HG02852 (cell line): Measurements from ENCODE around the gene USP24.
A peak's percentile ranks its signal among the peaks of the same experiment; 100 is the strongest.

ENCODE experiments used
- ATAC-seq: cut with Tn5 transposase; IDR thresholded peaks from one replicate; pipeline ENCODE4 v1.9.1; 2021; ENCODE audit warnings: mild to moderate bottlenecking, moderate library complexity; ENCODE audit not compliant: unreplicated experiment

The USP24 gene

GRCh38 chr1:55168353-55168752 is 46.8 kb downstream of the USP24 start:
- ATAC-seq, result no peak

DNA sequence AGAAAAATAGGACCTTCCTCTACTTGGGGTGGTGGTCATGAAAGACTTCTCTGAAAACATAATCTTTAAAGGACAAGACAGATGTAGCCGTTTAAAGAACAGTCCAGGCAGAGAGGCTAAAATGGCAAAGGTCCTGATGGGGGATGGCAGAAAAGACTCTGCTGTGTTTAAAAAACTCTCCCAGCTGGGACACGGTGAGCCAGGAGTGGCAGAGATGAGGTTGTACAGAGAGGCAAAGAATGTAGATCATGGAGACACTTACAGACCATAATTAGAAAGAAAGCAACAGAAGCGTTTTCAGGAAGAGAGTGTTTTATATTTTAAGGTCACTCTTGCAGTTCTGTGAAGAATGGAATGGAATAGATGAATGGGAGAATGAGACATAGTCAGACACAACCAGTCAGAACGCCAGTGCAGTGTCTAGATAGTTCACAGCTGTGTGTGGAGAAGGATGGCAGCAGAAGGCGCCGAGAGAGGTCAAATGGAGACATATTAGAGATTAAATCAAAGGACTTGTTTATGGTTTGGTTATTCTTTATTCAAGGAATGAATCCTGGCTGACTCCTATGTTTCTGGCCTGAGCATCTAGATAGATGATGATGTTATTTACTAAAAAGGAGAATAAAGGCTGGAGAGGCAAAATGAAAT is 47.8 kb downstream of the USP24 start:
- no peak for ATAC-seq

GRCh38 chr1:55164906-55165305 is 50.3 kb downstream of the USP24 start:
- no peak for ATAC-seq

DNA sequence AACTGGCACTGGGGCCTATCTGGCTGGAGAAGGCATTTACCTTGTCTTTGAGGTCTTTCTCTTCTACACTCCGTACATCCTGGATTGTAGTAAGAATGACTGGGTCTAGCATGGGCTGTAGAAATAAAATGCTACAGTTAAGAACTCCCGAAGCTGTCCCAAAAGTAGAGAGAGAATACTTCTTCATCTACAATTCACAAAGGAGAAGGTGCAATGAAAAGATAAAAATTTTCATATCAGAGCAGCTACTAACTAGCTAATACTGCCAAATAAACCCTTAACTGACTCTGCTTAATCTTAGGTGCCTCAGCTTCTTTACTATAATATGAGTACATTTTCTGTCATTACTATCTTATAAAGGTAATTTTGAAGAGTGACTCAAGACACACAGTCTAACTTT is 55.6 kb downstream of the USP24 start:
- ATAC-seq, result no peak

- ATAC-seq, result no peak
Observed at GRCh38 chr1:55156608-55157007, 58.6 kb downstream of the USP24 start.

DNA sequence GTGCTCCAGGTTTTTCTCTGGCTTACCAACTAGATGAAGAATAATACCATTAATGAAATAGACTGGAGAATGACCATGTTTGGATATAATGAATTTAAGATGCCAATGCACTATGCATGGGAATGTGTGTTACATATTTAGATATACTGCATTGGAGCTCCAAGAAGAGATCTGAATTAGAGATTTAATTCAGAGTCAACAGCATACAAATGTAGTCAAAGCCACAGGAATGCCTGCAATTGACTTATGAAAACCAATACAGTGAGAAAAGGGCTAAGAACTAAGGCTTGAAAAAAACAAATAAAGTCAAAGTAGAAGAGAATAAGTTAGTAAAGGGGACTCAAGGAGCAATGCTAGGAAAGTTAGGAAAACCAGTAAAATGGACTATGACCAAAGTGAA is 59.1 kb downstream of the USP24 start:
- ATAC-seq, result no peak

DNA sequence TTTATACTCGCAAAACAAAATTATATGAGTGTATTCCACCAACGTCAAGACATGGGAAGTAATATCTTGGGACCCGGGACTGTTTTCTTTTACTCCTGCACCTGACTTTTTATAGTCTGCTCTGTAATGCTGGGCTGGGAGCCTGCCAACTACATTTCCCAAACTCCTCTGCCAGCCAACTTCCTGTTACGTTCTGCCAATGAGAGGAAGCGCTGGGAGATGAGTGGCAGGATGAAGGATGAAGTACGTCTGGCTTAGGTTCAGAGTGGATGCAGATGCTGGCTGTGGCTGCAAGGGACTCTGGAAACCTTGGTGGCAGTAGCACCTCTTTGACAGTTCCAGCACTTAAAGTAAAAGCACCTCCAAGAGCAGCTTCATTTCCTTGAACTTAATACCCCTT is 59.6 kb downstream of the USP24 start:
- ATAC-seq, result no peak

GRCh38 chr1:55154616-55155015 is 60.5 kb downstream of the USP24 start:
- ATAC-seq, result no peak

- no peak for ATAC-seq
Observed at GRCh38 chr1:55153031-55153430, 62.1 kb downstream of the USP24 start.

- ATAC-seq, result no peak
Observed at GRCh38 chr1:55150880-55151588, 64.1 kb downstream of the USP24 start.

DNA sequence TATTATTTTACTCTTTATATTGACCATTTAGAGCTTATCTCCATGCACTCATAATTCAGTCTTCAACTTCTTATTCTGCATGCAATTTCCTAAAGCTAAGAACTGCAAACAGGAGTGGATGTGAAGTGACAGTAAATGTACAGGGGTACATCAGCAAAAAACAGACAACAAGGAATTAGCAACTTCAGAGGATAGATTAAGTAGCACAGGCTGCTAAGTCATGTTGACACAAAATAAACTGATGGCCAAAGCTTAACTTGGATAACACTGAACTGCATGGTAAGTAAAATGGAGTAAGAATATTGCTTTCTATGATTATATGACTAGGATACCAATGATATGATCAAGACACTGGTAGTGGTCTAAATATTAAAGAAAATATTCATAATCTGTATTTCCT is 66.5 kb downstream of the USP24 start:
- no peak for ATAC-seq

GRCh38 chr1:55147524-55147923 is 67.6 kb downstream of the USP24 start:
- no peak for ATAC-seq

GRCh38 chr1:55146781-55147180 is 68.4 kb downstream of the USP24 start:
- no peak for ATAC-seq

GRCh38 chr1:55144886-55145285 is 70.3 kb downstream of the USP24 start:
- ATAC-seq, result no peak

- no peak for ATAC-seq
Observed at GRCh38 chr1:55143684-55144083, 71.5 kb downstream of the USP24 start.

DNA sequence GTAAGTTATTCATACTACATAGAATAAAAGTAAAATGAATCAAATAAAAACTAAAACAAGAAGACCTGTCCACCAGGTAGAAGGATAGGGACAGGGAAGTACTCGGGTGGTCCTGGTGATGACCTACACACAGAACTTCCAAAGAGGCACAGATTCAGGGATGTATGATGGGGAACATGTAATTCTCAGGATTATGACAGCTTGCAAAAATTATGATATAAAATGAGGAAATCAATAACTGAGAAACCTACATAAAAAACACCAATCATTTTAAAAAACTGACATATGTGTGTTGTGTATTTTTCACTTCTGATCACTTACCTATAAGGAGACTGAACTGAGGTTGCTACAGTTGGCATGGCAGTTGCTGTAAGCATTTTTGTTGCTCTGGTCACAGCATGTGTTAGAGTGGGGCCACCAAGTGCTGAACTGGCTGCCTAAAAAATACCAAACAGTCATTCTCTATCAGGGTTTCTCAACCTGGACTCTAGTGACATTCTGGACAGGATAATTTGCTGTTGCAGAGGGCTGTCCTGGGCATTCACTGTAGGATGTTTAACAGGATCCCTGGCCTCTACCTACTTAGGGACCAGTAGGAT is 73.8 kb downstream of the USP24 start:
- ATAC-seq, result no peak

DNA sequence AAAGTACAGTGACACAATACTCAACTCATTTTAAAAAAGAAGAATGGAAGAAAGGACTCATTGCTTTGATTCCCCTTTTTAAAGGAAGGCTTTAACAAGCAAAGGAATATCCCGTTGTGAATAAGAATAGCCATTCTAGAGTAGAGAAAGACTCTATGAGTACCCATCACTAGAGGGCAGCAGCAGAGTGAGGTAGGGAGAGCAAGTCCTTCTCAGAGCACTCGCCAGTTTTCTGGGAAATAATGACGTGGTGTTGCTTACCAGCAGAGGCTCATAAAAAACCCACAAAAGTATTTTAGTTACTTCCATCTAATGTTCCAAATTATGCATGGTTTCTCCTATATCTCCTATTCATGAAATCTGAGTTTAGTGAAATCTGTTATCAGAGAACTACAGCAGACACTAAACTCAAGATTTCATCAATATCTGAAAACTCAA is 74.6 kb downstream of the USP24 start:
- peak; percentile 79 for ATAC-seq

- no peak for ATAC-seq
Observed at GRCh38 chr1:55140137-55140536, 75.0 kb downstream of the USP24 start.

- no peak for ATAC-seq
Observed at GRCh38 chr1:55138823-55139222, 76.3 kb downstream of the USP24 start.

DNA sequence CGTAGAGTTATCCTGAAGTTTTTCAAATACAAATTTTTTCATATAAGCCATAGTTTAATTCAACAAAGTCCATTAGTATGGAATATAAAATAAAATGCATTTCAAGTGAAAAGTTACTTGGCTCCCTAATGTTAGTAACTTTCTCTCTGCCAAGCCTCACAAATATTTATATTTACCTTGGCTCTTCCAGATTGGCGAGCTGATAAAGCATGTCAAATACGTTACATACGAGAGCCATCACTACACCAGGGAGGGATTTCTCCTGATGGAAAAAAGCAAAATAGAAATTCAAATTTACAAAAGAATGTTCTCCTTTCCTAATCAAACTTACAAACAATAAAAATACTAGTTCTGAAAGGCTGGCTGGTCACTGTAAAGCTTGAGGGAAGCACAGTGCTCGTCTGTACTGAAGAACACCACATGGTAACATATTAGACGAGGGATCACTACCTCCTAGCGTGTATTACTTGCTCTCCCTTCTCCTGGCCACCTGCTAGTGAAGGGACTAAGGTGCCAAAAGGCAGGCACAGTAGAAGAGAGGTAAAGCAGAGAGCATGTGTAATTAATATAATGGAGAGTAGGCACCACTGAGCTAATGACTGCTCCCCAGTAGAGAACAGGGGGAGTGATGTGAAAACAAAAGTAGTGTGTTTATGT is 80.9 kb downstream of the USP24 start:
- no peak for ATAC-seq

GRCh38 chr1:55131801-55132200 is 83.4 kb downstream of the USP24 start:
- ATAC-seq, result no peak

DNA sequence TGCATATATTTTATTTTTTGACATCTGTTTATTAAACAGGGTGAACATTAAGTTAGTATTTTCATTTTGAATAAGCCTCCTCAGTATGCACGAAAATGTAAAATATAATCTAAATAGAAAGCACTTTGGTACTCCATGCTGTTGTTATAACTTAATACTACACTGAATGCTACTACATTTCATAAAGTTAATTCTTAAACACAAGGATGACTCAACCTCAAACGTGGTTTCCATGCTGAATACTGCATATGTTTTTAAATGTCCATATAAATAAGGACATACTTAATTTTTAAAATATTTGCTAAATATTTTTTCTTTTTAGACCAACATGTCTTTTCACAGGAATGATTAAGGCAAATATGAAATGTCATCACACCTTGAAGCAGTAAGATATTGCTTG is 83.9 kb downstream of the USP24 start:
- no peak for ATAC-seq
